ENCODE measurements around the gene CRACR2A.

CRACR2A gene

GRCh38 chr12:3594966-3595365, 157.9 kb downstream of the CRACR2A start:
- no peak for DNase-seq

GRCh38 chr12:3593906-3594483, 158.9 kb downstream of the CRACR2A start:
- no peak for DNase-seq

- no peak for DNase-seq
Observed at GRCh38 chr12:3592856-3593625, 159.9 kb downstream of the CRACR2A start.

GRCh38 chr12:3589745-3590144, 163.2 kb downstream of the CRACR2A start:
- DNase-seq, result no peak

GRCh38 chr12:3587402-3588013, 165.4 kb downstream of the CRACR2A start:
- no peak for DNase-seq

- DNase-seq, result no peak
Observed at GRCh38 chr12:3583656-3584334, 169.1 kb downstream of the CRACR2A start.

GRCh38 chr12:3580094-3580749, 172.7 kb downstream of the CRACR2A start:
- DNase-seq, result no peak

- no peak for DNase-seq
Observed at GRCh38 chr12:3579446-3580093, 173.3 kb downstream of the CRACR2A start.

- no peak for DNase-seq
Observed at GRCh38 chr12:3578557-3578956, 174.4 kb downstream of the CRACR2A start.

- DNase-seq, result no peak
Observed at GRCh38 chr12:3576891-3577290, 176.0 kb downstream of the CRACR2A start.

- DNase-seq, result no peak
Observed at GRCh38 chr12:3574986-3575385, 177.9 kb downstream of the CRACR2A start.

- no peak for DNase-seq
Observed at GRCh38 chr12:3572560-3572959, 180.3 kb downstream of the CRACR2A start.

- no peak for DNase-seq
Observed at GRCh38 chr12:3571724-3572123, 181.2 kb downstream of the CRACR2A start.

GRCh38 chr12:3571323-3571722, 181.6 kb downstream of the CRACR2A start:
- no peak for DNase-seq

GRCh38 chr12:3568695-3569094, 184.2 kb downstream of the CRACR2A start:
- no peak for DNase-seq

- DNase-seq, result no peak
Observed at GRCh38 chr12:3565985-3566384, 186.9 kb downstream of the CRACR2A start.

All from cerebellar nuclear complex (tissue), 1 donor.